Suprapubic skin (tissue), 4 donors: ENCODE data around the gene GCNT1. TPM values are rescaled to one million over a fixed set of nuclear protein-coding genes. Genes with fewer than 3 reads are reported as not detected.

Experiments
- DNase-seq, 2 donors: peaks; one replicate each; pipeline ENCODE4 v3.0.0-alpha.2; 2019; ENCODE audit warnings: low spot score in 2 of 2
- H3K27ac ChIP-seq: fragments of 200-600 bp; sonication (generic); one replicate; pipeline ENCODE4 v1.5.1; 2019
- H3K27me3 ChIP-seq: fragments of 200-600 bp; sonication (generic); one replicate; pipeline ENCODE4 v1.5.1; 2019
- H3K36me3 ChIP-seq: fragments of 200-600 bp; sonication (generic); one replicate; pipeline ENCODE4 v1.5.1; 2019
- H3K4me1 ChIP-seq: fragments of 200-600 bp; sonication (generic); one replicate; pipeline ENCODE4 v1.5.1; 2019
- H3K4me3 ChIP-seq: fragments of 200-600 bp; sonication (generic); one replicate; pipeline ENCODE4 v1.5.1; 2019; ENCODE audit warnings: mild to moderate bottlenecking
- H3K9me3 ChIP-seq: fragments of 200-600 bp; sonication (generic); one replicate; pipeline ENCODE4 v1.5.1; 2019
- CTCF ChIP-seq, 2 donors: fragments of 200-600 bp in 1 of 2; fragments of 450-650 bp in 1 of 2; sonication (generic) in 1 of 2; IDR thresholded peaks; one replicate each; pipeline ENCODE4 v1.5.1; 2016 to 2019; ENCODE audit warnings: antibody characterized with exemption in 2 of 2, mild to moderate bottlenecking in 1 of 2, moderate library complexity in 1 of 2
- EP300 ChIP-seq: sonication (generic); formaldehyde crosslinking; IDR thresholded peaks from one replicate; pipeline ENCODE4 v1.6.1; 2017; ENCODE audit warnings: antibody characterized with exemption
- POLR2A ChIP-seq, 2 donors: fragments of 450-650 bp; IDR thresholded peaks; one replicate each; pipeline ENCODE4 v1.6.1; 2017; ENCODE audit warnings: antibody characterized with exemption in 2 of 2, mild to moderate bottlenecking in 2 of 2, moderate library complexity in 2 of 2
- POLR2AphosphoS5 ChIP-seq, 3 donors: sonication (generic); formaldehyde crosslinking; IDR thresholded peaks; one replicate each; pipeline ENCODE4 v1.6.1; 2017; ENCODE audit warnings: antibody characterized with exemption in 3 of 3
- WGBS: methylation state at CpG from one replicate; pipeline ENCODE4 v1.1.5; 2018; 5-methylcytosine and 5-hydroxymethylcytosine counted together
- total RNA-seq, 4 donors: library from RNA; depleted of rRNA; stranded (reverse); fragments of >200 nt; gene quantifications; one replicate each; pipeline ENCODE4 v1.1.0, GENCODE V29; 2016

Gene GCNT1
- total RNA-seq, 4 donors from 2014 or later, result 1.0 to 7.9 (median 5.4) TPM

GRCh38 chr9:76448501-76448900, 10.5 kb upstream of the GCNT1 start:
- 82% methylated on average over 2 of the region's 2 CpGs for WGBS
- H3K36me3 ChIP-seq, result no peaks in the 10 kb centered on the region
- H3K9me3 ChIP-seq, result no peaks in the 10 kb centered on the region
- TF ChIP-seq POLR2A (IDR thresholded peaks at IDR 0.05) (no peak), EP300 (no peak), CTCF (IDR thresholded peaks at IDR 0.05) (no peak), POLR2AphosphoS5 (IDR thresholded peaks at IDR 0.05) (no peak)
- H3K27ac ChIP-seq, result no peak overlapping the region
- peaks cover 3% of the 10 kb centered on the region for H3K4me1 ChIP-seq
- no peak overlapping the region for H3K4me3 ChIP-seq
- DNase-seq, result no peak
- no peaks in the 10 kb centered on the region for H3K27me3 ChIP-seq

- Histone ChIP-seq H3K27me3 (no peaks in the 10 kb centered on the region), H3K4me3 (no peak overlapping the region), H3K4me1 (peaks cover 3% of the 10 kb centered on the region), H3K27ac (no peak overlapping the region), H3K9me3 (no peaks in the 10 kb centered on the region), H3K36me3 (no peaks in the 10 kb centered on the region)
- 50% methylated on average over 1 of the region's 1 CpG for WGBS
- DNase-seq, result no peak
- TF ChIP-seq EP300, result no peak
- TF ChIP-seq POLR2AphosphoS5 (IDR thresholded peaks at IDR 0.05), result no peak
- TF ChIP-seq POLR2A (IDR thresholded peaks at IDR 0.05), result no peak
- no peak for TF ChIP-seq CTCF (IDR thresholded peaks at IDR 0.05)
Observed at GRCh38 chr9:76451234-76451633, 7.7 kb upstream of the GCNT1 start.

- no peak for DNase-seq
- Histone ChIP-seq H3K36me3 (no peaks in the 10 kb centered on the region), H3K9me3 (no peaks in the 10 kb centered on the region), H3K27ac (no peak overlapping the region), H3K27me3 (no peaks in the 10 kb centered on the region), H3K4me1 (peaks cover under 1% of the 10 kb centered on the region), H3K4me3 (no peak overlapping the region)
- WGBS, result 93% methylated on average over 1 of the region's 1 CpG
- TF ChIP-seq EP300, result no peak
- TF ChIP-seq POLR2AphosphoS5 (IDR thresholded peaks at IDR 0.05), result no peak
- no peak for TF ChIP-seq CTCF (IDR thresholded peaks at IDR 0.05)
- TF ChIP-seq POLR2A (IDR thresholded peaks at IDR 0.05), result no peak
Observed at GRCh38 chr9:76452839-76453238, 6.1 kb upstream of the GCNT1 start.

GRCh38 chr9:76453785-76454184, 5.2 kb upstream of the GCNT1 start:
- 91% methylated on average over 4 of the region's 4 CpGs for WGBS
- Histone ChIP-seq H3K4me3 (no peak overlapping the region), H3K27ac (no peak overlapping the region)

GRCh38 chr9:76454311-76454710, 4.7 kb upstream of the GCNT1 start:
- Histone ChIP-seq H3K4me3 (no peak overlapping the region), H3K4me1 (peaks cover 7% of the 10 kb centered on the region), H3K27ac (no peak overlapping the region), H3K27me3 (no peaks in the 10 kb centered on the region), H3K36me3 (no peaks in the 10 kb centered on the region), H3K9me3 (no peaks in the 10 kb centered on the region)
- WGBS, result 66% methylated on average over 4 of the region's 4 CpGs
- no peak for DNase-seq
- TF ChIP-seq EP300, result no peak
- TF ChIP-seq CTCF (IDR thresholded peaks at IDR 0.05), result no peak

More at GRCh38 chr9:76453785-76454184, 5.2 kb upstream of the GCNT1 start:
- no peaks in the 10 kb centered on the region for H3K27me3 ChIP-seq
- no peaks in the 10 kb centered on the region for H3K9me3 ChIP-seq
- TF ChIP-seq CTCF (IDR thresholded peaks at IDR 0.05) (no peak), POLR2A (IDR thresholded peaks at IDR 0.05) (no peak), EP300 (no peak), POLR2AphosphoS5 (IDR thresholded peaks at IDR 0.05) (no peak)
- H3K36me3 ChIP-seq, result no peaks in the 10 kb centered on the region
- DNase-seq, result no peak
- peaks cover 2% of the 10 kb centered on the region for H3K4me1 ChIP-seq
